GM04503 (cell line): ENCODE results near the gene MCF2.
"Not testable (repeated sequence)": the region's sequence is repeated elsewhere in the genome, so short reads cannot be mapped to it uniquely, and the experiment has no call there.

ENCODE experiments used
- DNase-seq: peaks from one replicate; pipeline ENCODE4 v3.0.0-alpha.2; 2012; ENCODE audit warnings: low read depth

The MCF2 gene, protein sequence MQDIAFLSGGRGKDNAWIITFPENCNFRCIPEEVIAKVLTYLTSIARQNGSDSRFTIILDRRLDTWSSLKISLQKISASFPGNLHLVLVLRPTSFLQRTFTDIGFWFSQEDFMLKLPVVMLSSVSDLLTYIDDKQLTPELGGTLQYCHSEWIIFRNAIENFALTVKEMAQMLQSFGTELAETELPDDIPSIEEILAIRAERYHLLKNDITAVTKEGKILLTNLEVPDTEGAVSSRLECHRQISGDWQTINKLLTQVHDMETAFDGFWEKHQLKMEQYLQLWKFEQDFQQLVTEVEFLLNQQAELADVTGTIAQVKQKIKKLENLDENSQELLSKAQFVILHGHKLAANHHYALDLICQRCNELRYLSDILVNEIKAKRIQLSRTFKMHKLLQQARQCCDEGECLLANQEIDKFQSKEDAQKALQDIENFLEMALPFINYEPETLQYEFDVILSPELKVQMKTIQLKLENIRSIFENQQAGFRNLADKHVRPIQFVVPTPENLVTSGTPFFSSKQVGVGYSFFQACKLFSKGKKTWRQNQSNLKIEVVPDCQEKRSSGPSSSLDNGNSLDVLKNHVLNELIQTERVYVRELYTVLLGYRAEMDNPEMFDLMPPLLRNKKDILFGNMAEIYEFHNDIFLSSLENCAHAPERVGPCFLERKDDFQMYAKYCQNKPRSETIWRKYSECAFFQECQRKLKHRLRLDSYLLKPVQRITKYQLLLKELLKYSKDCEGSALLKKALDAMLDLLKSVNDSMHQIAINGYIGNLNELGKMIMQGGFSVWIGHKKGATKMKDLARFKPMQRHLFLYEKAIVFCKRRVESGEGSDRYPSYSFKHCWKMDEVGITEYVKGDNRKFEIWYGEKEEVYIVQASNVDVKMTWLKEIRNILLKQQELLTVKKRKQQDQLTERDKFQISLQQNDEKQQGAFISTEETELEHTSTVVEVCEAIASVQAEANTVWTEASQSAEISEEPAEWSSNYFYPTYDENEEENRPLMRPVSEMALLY

DNA sequence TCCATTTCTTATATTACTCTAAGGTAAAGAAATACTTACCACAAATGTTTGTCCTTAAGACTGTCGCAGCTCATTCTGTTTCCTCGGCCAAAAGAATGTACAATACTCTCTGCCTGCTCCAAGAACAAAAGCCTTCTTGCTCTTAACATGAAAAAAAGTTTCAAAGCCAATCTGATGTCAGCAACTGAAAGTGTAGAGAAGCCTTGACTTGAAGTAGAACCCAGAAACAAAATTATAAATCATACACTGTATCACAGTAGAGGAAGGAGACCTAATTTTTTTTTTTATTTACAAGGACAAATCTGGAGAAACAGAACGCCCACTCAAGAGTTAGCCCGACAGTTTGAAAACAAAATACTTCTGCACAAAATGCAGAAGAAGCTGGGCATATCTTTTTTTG lies at the start of gene MCF2:
Gene MCF2 (minus strand): TSS at position 101 of the 400 bp plus-strand sequence. CDS start 56,423 bp downstream, outside the sequence.
- DNase-seq: no peak

GRCh38 chrX:139751053-139751452 lies 43.1 kb upstream of the MCF2 start:
- no peak for DNase-seq

DNA sequence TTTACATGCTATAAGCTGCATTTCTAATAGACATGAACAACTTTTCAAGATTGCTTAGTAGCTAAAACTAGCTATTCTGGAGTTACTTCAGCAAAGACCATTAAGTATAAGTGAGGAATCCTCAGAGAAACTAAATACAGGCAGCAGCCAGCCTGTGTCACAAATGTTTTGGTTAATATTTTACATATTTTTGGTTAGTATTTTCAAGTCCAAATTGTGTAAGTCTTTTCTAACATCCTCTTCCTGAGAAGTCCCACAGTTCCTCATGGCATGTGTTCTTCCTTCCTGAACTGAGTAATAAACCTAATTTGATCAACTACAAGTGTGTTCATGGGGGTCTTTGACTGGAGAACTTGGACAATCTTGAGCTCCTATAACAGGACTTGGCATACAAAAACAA lies 42.4 kb upstream of the MCF2 start:
- no peak for DNase-seq

- DNase-seq: peak; percentile 33
These were observed 31.2 kb upstream of the MCF2 start for GRCh38 chrX:139739138-139739537.

DNA sequence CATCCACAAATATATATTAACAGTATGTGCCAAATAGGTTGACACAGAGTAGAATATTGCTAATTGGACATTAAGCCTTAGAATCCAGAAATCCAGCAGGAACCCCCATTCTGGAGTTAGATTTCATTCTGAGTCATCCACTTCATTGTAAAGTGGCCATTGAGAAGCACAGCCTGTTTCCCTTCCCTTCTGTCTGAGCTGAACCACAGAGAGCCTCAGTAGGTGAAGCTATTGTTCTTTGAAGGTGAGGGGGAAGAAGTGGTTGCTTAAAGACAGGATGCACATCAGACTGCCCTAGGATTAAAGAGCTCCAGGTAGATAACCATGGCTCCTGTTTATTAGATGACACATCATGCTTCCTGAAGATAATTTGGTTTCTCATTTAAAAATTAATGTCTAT lies 30.6 kb upstream of the MCF2 start:
- DNase-seq: no peak

- DNase-seq: no peak
These were observed 28.2 kb upstream of the MCF2 start for GRCh38 chrX:139736151-139736550.

GRCh38 chrX:139734996-139735395 lies 27.0 kb upstream of the MCF2 start:
- no peak for DNase-seq

- DNase-seq: no peak
These were observed 17.8 kb upstream of the MCF2 start for GRCh38 chrX:139725720-139726119.

DNA sequence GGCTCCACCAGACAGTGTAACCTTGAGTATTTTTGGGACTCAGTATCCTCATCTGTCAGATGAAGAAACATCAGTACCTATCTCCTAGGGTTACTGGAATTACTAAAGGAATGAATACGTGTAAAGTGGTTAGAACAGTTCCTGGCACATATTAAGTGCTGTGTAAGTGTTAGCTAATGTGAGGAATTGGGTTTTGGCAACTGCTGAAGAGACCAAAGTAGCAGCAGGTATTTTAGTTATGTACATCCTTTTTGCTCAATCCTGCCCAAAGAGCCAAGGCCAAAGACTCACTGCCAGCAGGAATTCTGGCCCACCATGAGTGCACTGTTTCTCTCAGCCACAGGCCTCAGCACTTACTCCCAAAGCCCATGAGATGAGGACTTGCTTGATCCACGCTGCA lies 16.7 kb upstream of the MCF2 start:
- no peak for DNase-seq

DNA sequence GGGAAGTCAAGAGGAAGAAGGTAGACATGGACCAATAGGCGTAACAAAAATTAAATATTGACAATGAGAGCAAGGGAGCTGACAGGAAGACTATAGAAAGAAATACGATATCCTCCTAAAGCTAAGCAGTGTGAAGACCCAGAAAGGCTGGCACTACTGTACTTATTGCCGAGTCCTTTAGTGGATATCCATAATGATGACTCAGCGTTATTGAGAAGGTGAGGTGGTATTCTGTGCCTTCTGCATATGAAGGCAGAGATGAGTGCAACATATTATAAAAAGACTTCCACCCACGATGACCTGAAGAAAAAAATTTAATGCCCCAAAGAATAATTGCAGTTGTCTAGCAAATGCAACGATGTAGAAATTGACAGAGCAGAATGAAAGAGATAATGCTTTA lies 13.0 kb upstream of the MCF2 start:
- DNase-seq: no peak

DNA sequence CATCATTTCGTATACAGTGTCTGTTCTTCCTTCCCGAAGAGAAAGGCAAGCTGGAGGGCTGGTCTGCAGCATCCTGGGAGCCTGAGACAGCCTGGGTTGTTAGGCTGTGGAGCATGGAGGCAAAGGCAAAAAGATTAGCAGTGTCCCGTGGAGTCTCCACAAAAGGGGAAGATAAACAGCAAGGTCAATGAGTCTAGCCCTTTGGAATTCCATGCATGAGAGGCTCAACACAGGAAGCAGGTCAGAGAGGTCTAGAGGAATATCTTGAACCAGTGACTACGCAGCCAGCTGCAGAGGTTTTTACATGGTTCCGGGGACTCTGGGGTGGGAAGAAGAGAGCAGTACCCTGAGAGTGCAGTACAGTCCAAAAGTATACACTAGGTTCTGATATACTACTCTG lies 12.2 kb upstream of the MCF2 start:
- peak; percentile 22 for DNase-seq

DNA sequence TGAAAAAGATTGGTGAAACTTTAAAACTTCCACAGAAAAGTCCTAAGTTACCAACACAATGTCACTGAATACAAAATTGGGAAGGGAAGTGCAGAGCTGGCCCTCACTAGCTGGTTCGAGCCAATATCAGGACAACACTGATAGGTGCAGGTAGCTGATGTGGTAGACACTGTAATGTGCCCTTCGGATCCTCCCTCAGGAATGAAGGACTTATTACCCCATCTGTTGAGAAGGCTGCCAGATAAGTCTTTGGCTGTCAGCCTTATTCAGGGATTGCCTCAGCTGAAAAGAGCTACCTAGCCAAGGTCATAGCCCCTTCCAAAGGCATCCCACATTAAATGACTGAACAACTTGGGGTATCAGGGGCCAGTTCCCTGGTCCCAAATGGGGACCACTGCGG lies 5.3 kb downstream of the MCF2 start:
- DNase-seq: no peak

GRCh38 chrX:139692908-139693307 lies 15.1 kb downstream of the MCF2 start:
- no peak for DNase-seq

GRCh38 chrX:139692506-139692849 lies 15.5 kb downstream of the MCF2 start:
- no peak for DNase-seq

GRCh38 chrX:139691843-139692505 lies 16.0 kb downstream of the MCF2 start:
- DNase-seq: no peak

DNA sequence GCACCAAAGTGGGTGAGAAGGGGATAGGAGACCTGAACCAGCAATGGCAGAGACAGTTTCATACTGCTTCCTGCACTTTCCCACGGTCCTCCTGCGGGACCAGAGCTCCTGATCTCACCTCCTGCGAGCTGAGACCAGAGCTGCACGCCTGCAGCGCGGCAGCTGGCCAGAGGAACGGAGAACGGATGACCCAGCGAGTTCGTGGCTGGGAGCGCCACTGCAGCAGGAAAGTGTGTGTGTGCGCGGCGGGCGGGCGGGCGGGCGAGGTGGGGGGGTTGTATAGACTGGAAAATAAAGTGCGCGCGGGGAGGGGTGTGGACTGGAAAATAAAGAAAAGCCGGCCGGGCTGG lies 16.5 kb downstream of the MCF2 start:
- DNase-seq: no peak

- not testable (repeated sequence) for DNase-seq
These were observed 22.8 kb downstream of the MCF2 start for GRCh38 chrX:139685175-139685574.

DNA sequence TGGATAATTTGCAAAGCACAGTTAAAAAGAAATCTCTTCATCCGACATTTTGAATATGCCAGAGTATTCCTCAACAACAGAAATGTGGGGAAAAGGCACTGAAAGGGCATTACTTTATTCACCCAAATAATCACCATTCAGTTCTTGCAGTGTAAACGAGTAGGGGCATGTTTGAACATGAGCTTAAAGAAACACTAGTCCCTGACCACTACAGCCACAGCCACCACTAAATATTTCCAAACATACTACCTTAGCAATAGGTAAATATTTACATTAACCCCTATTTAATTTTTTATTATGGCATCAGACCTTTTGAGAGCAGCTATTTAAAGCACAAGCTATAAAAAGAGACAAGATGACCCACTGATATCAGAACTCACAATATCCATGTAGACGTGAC lies 27.6 kb downstream of the MCF2 start:
- DNase-seq: no peak

DNA sequence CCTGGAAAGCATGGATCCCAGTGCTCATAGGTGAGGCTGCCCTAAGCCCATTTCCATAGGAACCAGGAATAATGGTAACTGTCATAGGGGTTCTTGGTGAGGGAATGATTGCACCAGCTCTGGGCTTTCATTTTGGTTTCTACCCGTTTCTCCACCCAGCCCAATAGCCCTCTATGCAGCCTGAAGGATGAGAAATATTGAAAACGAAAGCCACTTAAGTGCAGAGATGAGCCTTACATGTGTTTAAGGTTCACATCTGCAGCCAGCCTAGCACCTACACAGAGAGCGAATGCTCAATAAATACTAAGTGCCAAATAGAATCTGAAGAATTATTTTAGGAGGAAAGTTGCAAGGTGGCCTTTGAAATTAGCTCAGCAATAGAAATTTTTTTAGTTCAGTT lies 60.4 kb downstream of the MCF2 start:
- no peak for DNase-seq

DNA sequence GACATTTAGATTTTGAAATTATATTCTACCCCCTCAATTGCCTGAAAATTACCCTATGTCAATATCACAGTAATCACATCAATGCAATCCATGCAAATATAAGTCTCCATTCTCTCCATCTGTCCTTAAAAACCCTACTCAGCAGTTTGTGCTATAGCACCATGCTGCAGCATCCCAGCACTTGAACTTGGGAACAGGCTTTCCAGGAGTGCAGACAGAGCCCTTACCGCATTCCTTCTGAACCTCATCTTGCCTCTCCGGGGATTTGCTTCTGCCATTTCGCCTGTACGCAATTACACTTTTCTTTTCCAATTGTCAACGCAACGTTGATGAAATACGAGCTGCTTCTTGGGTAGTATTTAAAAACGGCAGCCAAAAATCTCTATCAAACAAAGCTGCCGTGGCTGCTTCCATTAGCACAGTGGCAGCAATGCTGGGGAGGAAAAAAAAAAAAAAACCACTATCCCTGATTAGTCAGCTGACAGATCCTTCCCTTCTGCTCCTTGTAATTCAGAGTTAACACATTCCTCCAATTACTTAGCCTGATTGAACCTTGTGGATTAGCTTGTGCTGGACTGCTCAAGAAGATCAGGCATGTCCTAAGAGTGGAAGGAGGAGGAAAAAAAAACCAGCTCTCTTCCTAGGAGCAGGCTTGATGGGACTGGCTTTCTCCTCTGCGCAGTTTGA lies 65.6 kb downstream of the MCF2 start:
- no peak for DNase-seq

GRCh38 chrX:139640259-139640658 lies 67.7 kb downstream of the MCF2 start:
- DNase-seq: no peak

- DNase-seq: no peak
These were observed 68.7 kb downstream of the MCF2 start for GRCh38 chrX:139639253-139639652.
